BLaER1 treated with 17β-estradiol and CSF1 and Interleukin-3, amounts not matched to agents 10 nM and 100 nM (cell line): ENCODE results near the gene TJP1.

Experiments
- H3K27ac ChIP-seq, 11 experiments: shearing (Covaris generic); formaldehyde crosslinking; 2 replicates each; pipeline ENCODE4 v1.8.1; 2022
- H3K27me3 ChIP-seq, 11 experiments: shearing (Covaris generic); formaldehyde crosslinking; 2 replicates each; pipeline ENCODE4 v1.8.1; 2022
- H3K36me3 ChIP-seq, 11 experiments: shearing (Covaris generic); formaldehyde crosslinking; 2 replicates each; pipeline ENCODE4 v1.8.1; 2022
- H3K4me1 ChIP-seq, 10 experiments: shearing (Covaris generic); formaldehyde crosslinking; 2 replicates each; pipeline ENCODE4 v1.8.1; 2022
- H3K4me2 ChIP-seq, 11 experiments: shearing (Covaris generic); formaldehyde crosslinking; 2 replicates each; pipeline ENCODE4 v1.8.1; 2022
- H3K4me3 ChIP-seq, 10 experiments: shearing (Covaris generic); formaldehyde crosslinking; 2 replicates each; pipeline ENCODE4 v1.8.1; 2022
- H3K9ac ChIP-seq, 11 experiments: shearing (Covaris generic); formaldehyde crosslinking; 2 replicates each; pipeline ENCODE4 v1.8.1; 2022
- H3K9me3 ChIP-seq, 11 experiments: shearing (Covaris generic); formaldehyde crosslinking; replicated peaks in 1 of 11; 2 replicates each; pipeline ENCODE4 v1.8.1; 2022
- H4K20me1 ChIP-seq, 11 experiments: shearing (Covaris generic); formaldehyde crosslinking; 2 replicates each; pipeline ENCODE4 v1.8.1; 2022
- Cebpa-rat ChIP-seq, 11 experiments: shearing (Covaris generic); IDR thresholded peaks; 2 replicates each; pipeline ENCODE4 v1.8.1; 2022

TJP1 gene

DNA sequence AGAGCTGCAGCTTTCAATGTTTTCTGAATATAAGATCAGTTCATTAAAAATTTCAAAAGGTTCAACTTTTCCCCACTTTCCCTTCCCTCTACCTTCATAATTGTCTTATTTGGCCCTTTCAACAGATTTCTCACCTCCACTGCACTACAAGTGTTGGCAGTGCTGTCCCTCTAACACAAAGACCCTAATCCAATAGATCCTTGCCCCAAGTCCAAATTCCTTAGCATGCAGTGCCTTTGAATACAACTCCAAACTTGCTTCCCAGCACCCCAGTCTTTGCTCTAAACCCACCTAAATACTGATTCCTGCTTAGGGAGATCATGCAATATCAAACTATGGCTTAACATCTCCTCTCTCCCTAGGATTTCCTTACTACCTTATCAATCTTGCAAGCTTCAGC lies 43.9 kb downstream of the TJP1 start:
- Histone ChIP-seq H3K27ac (no peak overlapping the region), H4K20me1 (no peaks in the 10 kb centered on the region), H3K9ac (no peak overlapping the region), H3K36me3 (no peaks in the 10 kb centered on the region), H3K9me3 (peaks cover 0 to 14% (median 0%) of the 10 kb centered on the region in 11 experiments; a peak in 4 of 22 replicates), H3K27me3 (peaks cover 0 to 21% (median 0%) of the 10 kb centered on the region in 11 experiments; a peak in 2 of 22 replicates), H3K4me1 (no peaks in the 10 kb centered on the region), H3K4me3 (no peak overlapping the region), H3K4me2 (no peak overlapping the region)
- no peak for TF ChIP-seq Cebpa-rat (IDR thresholded peaks at IDR 0.05)

GRCh38 chr15:29776859-29777258 lies 45.4 kb downstream of the TJP1 start:
- Histone ChIP-seq H3K4me3 (no peak overlapping the region), H3K9ac (no peak overlapping the region), H3K27ac (no peak overlapping the region), H3K4me1 (no peaks in the 10 kb centered on the region), H4K20me1 (no peaks in the 10 kb centered on the region), H3K4me2 (no peak overlapping the region), H3K9me3 (peaks cover 0 to 14% (median 0%) of the 10 kb centered on the region in 11 experiments; a peak in 4 of 22 replicates), H3K36me3 (no peaks in the 10 kb centered on the region), H3K27me3 (peaks cover 0 to 16% (median 0%) of the 10 kb centered on the region in 11 experiments; a peak in 4 of 22 replicates)
- TF ChIP-seq Cebpa-rat (IDR thresholded peaks at IDR 0.05) = no peak

DNA sequence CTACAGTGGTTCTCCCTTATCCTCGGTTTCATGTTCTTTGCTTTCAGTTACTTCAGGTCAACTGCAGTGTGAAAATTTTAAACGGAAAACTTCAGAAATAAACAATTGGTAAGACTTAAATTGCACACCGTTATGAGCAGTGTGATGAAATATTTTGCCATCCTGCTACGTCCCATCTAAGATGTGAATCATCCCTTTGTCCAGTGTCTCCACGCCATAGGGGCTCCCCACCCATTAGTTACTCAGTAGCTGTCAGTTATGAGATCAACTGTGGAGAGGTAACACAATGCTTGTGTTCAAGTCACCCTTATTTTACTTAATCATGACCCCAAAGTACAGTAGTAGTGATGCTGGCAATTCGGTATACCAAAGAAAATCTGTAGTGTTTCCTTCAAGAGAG lies 47.4 kb downstream of the TJP1 start:
- H3K36me3 ChIP-seq = no peaks in the 10 kb centered on the region
- H3K4me1 ChIP-seq = no peaks in the 10 kb centered on the region
- peaks cover 0 to 11% (median 0%) of the 10 kb centered on the region in 11 experiments; a peak in 4 of 22 replicates for H3K27me3 ChIP-seq
- no peak overlapping the region for H3K9ac ChIP-seq
- H3K4me2 ChIP-seq = no peak overlapping the region
- no peak for TF ChIP-seq Cebpa-rat (IDR thresholded peaks at IDR 0.05)
- H3K4me3 ChIP-seq = no peak overlapping the region
- no peak overlapping the region for H3K27ac ChIP-seq
- H3K9me3 ChIP-seq = peaks cover 0 to 3% (median 0%) of the 10 kb centered on the region in 11 experiments; a peak in 1 of 22 replicates
- no peaks in the 10 kb centered on the region for H4K20me1 ChIP-seq

- H3K36me3 ChIP-seq = no peaks in the 10 kb centered on the region
- H3K9me3 ChIP-seq = no peaks in the 10 kb centered on the region
- H3K4me1 ChIP-seq = no peaks in the 10 kb centered on the region
- H3K9ac ChIP-seq = no peak overlapping the region
- no peak overlapping the region for H3K27ac ChIP-seq
- TF ChIP-seq Cebpa-rat (IDR thresholded peaks at IDR 0.05) = no peak
- H3K27me3 ChIP-seq = peaks cover 0 to 18% (median 0%) of the 10 kb centered on the region in 11 experiments; a peak in 2 of 22 replicates
- no peak overlapping the region for H3K4me2 ChIP-seq
- no peak overlapping the region for H3K4me3 ChIP-seq
- H4K20me1 ChIP-seq = no peaks in the 10 kb centered on the region
These were observed 48.5 kb downstream of the TJP1 start for GRCh38 chr15:29773816-29774215.

GRCh38 chr15:29773000-29773399 lies 49.3 kb downstream of the TJP1 start:
- Histone ChIP-seq H3K27ac (no peak overlapping the region), H3K9ac (no peak overlapping the region), H3K4me3 (no peak overlapping the region), H3K4me2 (no peak overlapping the region), H3K36me3 (no peaks in the 10 kb centered on the region), H4K20me1 (no peaks in the 10 kb centered on the region), H3K9me3 (no peaks in the 10 kb centered on the region), H3K4me1 (no peaks in the 10 kb centered on the region), H3K27me3 (peaks cover 0 to 25% (median 3%) of the 10 kb centered on the region in 11 experiments; a peak in 12 of 22 replicates)
- TF ChIP-seq Cebpa-rat (IDR thresholded peaks at IDR 0.05) = no peak

DNA sequence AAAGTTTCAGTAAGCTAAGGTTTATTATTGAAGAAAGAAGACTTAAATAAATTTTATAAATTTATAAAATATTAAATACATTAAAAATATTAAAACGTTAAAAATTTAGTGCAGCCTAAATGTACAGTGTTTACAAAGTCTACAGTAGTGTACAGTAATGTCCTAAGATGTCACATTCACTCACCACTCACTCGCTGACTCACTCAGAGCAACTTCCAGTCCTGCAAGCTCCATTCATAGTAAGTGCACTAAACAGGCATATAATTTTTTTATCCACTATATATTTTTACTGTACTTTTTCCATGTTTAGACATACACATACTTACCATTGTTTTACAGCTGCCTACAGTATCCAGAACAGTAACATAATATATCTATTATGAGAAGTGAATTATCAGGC lies 51.5 kb downstream of the TJP1 start:
- Histone ChIP-seq H3K9me3 (no peaks in the 10 kb centered on the region), H3K27ac (no peak overlapping the region), H3K9ac (no peak overlapping the region), H3K4me1 (0 out of 20 replicates have a peak, but pooled peaks cover 0 to under 1% (median 0%) of the 10 kb centered on the region in 10 experiments), H3K36me3 (no peaks in the 10 kb centered on the region), H3K27me3 (peaks cover 21 to 47% (median 24%) of the 10 kb centered on the region in 11 experiments), H3K4me3 (no peak overlapping the region), H3K4me2 (no peak overlapping the region), H4K20me1 (peaks cover 0 to 5% (median 0%) of the 10 kb centered on the region in 11 experiments; a peak in 2 of 22 replicates)
- TF ChIP-seq Cebpa-rat (IDR thresholded peaks at IDR 0.05) = no peak

DNA sequence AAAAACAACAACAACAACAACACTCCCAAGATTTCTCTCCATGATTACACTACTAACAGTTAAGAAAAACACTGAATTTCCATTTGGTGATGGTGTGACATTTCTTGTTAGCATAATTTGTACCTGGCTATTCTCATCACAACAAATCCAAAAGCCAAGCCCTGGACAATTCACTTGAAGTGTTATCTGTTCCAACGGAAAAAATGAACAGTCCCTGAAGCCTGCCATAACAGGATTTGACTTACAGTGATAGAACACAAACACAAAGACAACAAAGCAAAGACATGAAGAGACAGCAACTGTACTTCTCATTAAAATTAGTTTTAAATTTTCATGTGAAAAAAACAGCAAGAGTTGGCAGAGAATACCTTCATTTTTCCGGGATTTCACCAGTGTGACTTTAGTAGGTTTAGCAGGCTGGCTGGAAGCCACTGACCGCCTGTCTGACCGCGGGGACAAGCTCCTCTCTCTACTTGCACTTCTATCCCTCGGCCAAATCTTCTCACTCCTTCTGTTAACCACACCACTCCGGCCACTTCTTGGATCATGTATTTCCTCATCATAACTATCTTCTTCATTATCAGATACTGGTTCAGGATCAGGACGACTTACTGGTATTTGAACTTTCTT lies 56.3 kb downstream of the TJP1 start:
- Histone ChIP-seq H3K4me2 (peak overlapping the region in 3 of 11 experiments; percentile 22 to 65 (median 58); a peak in 5 of 22 replicates), H3K27me3 (peaks cover 46 to 71% (median 65%) of the 10 kb centered on the region in 11 experiments), H3K36me3 (no peaks in the 10 kb centered on the region), H4K20me1 (peaks cover 0 to 10% (median 0%) of the 10 kb centered on the region in 11 experiments; a peak in 4 of 22 replicates), H3K27ac (no peak overlapping the region), H3K4me3 (no peak overlapping the region), H3K4me1 (peaks cover 0 to 19% (median 14%) of the 10 kb centered on the region in 10 experiments; a peak in 12 of 20 replicates), H3K9me3 (no peaks in the 10 kb centered on the region), H3K9ac (no peak overlapping the region)
- no peak for TF ChIP-seq Cebpa-rat (IDR thresholded peaks at IDR 0.05)

- Histone ChIP-seq H3K4me2 (peak overlapping the region in 8 of 11 experiments; percentile 22 to 65 (median 40); a peak in 14 of 22 replicates), H3K36me3 (no peaks in the 10 kb centered on the region), H4K20me1 (peaks cover 0 to 10% (median 0%) of the 10 kb centered on the region in 11 experiments; a peak in 4 of 22 replicates)
These were observed 56.9 kb downstream of the TJP1 start for GRCh38 chr15:29765234-29765841.

GRCh38 chr15:29759596-29759995 lies 62.7 kb downstream of the TJP1 start:
- Histone ChIP-seq H3K27me3 (peaks cover 20 to 55% (median 30%) of the 10 kb centered on the region in 11 experiments; a peak in 20 of 22 replicates), H3K4me1 (peaks cover 0 to 8% (median 5%) of the 10 kb centered on the region in 10 experiments; a peak in 12 of 20 replicates), H3K36me3 (no peaks in the 10 kb centered on the region), H3K9me3 (no peaks in the 10 kb centered on the region), H3K4me2 (no peak overlapping the region), H3K4me3 (no peak overlapping the region), H3K9ac (no peak overlapping the region), H4K20me1 (no peaks in the 10 kb centered on the region), H3K27ac (no peak overlapping the region)
- no peak for TF ChIP-seq Cebpa-rat (IDR thresholded peaks at IDR 0.05)

More at GRCh38 chr15:29765234-29765841, 56.9 kb downstream of the TJP1 start:
- H3K4me1 ChIP-seq = peaks cover 0 to 19% (median 14%) of the 10 kb centered on the region in 10 experiments; a peak in 12 of 20 replicates
- peaks cover 46 to 71% (median 65%) of the 10 kb centered on the region in 11 experiments for H3K27me3 ChIP-seq
- no peak overlapping the region for H3K9ac ChIP-seq
- no peak overlapping the region for H3K4me3 ChIP-seq
- no peak for TF ChIP-seq Cebpa-rat (IDR thresholded peaks at IDR 0.05)
- H3K9me3 ChIP-seq = no peaks in the 10 kb centered on the region
- H3K27ac ChIP-seq = no peak overlapping the region
